HepG2 (cell line): ENCODE data around the gene SERPINB7.

Experiments used
- CTCF ChIP-seq: sonication (generic); formaldehyde crosslinking; IDR thresholded peaks from 2 replicates; pipeline ENCODE4 v1.5.0; 2020; ENCODE audit warnings: mild to moderate bottlenecking, missing genetic modification reagents, moderate library complexity
- DBP ChIP-seq: sonication (generic); formaldehyde crosslinking; IDR thresholded peaks from 2 replicates; pipeline ENCODE4 v1.4.0; 2020; ENCODE audit warnings: missing genetic modification reagents; ENCODE audit errors: not compliant biosample characterization
- DPF2 ChIP-seq: sonication (generic); formaldehyde crosslinking; IDR thresholded peaks from 2 replicates; pipeline ENCODE4 v1.4.0; 2020; ENCODE audit warnings: mild to moderate bottlenecking, low read depth, missing genetic modification reagents, borderline replicate concordance
- E2F2 ChIP-seq: sonication (generic); formaldehyde crosslinking; IDR thresholded peaks from 2 replicates; pipeline ENCODE4 v1.4.0; 2020; ENCODE audit warnings: missing genetic modification reagents, borderline replicate concordance
- EZH2 ChIP-seq: conservative IDR thresholded peaks from 2 replicates; pipeline ENCODE4 v1.6.1; 2012; ENCODE audit warnings: mild to moderate bottlenecking, low read depth, low read length, moderate library complexity
- PHF8 ChIP-seq: sonication (generic); formaldehyde crosslinking; IDR thresholded peaks from 2 replicates; pipeline ENCODE4 v1.5.0; 2020; ENCODE audit warnings: missing genetic modification reagents
- RFX5 ChIP-seq: IDR thresholded peaks from 2 replicates; pipeline ENCODE4 v1.6.1; 2011; ENCODE audit warnings: low read depth, low read length, improper control_type of control experiment
- USF2 ChIP-seq, 2 experiments: sonication (generic) in 1 of 2; formaldehyde crosslinking in 1 of 2; IDR thresholded peaks; 2 replicates each; pipeline versions ENCODE4 v1.5.1 to v1.6.1; 2011 to 2020; ENCODE audit warnings: borderline replicate concordance in 1 of 2, low read depth in 1 of 2, low read length in 1 of 2, mild to moderate bottlenecking in 1 of 2, missing genetic modification reagents in 1 of 2, moderate library complexity in 1 of 2
- ZNF407 ChIP-seq: sonication (generic); formaldehyde crosslinking; IDR thresholded peaks from one replicate; pipeline ENCODE4 v1.5.1; 2020; ENCODE audit warnings: mild to moderate bottlenecking, missing genetic modification reagents; ENCODE audit errors: not compliant biosample characterization
- ZNF607 ChIP-seq: sonication (generic); formaldehyde crosslinking; IDR thresholded peaks from 2 replicates; pipeline ENCODE4 v1.5.1; 2020; ENCODE audit warnings: missing genetic modification reagents, mild to moderate bottlenecking, borderline replicate concordance
- ZNF772 ChIP-seq: sonication (generic); formaldehyde crosslinking; IDR thresholded peaks from 2 replicates; pipeline ENCODE4 v1.5.0; 2020; ENCODE audit warnings: mild to moderate bottlenecking, missing genetic modification reagents
- ZNF788 ChIP-seq: sonication (generic); formaldehyde crosslinking; IDR thresholded peaks from 2 replicates; pipeline ENCODE4 v1.5.0; 2020; ENCODE audit warnings: mild to moderate bottlenecking, missing genetic modification reagents, borderline replicate concordance
- ZSCAN9 ChIP-seq: IDR thresholded peaks from 2 replicates; pipeline ENCODE4 v1.6.1; 2016; ENCODE audit warnings: borderline replicate concordance

GRCh38 chr18:63799189-63799588 lies 24.0 kb downstream of the SERPINB7 start:
- TF ChIP-seq CTCF (no peak), USF2 (IDR thresholded peaks at IDR 0.05; ENCODE audit: low read depth, low read length) (no peak), USF2 (CRISPR knock-in tag; IDR thresholded peaks at IDR 0.05; ENCODE audit: borderline replicate concordance) (no peak), PHF8 (no peak), ZSCAN9 (CRISPR knock-in tag) (no peak), RFX5 (no peak), DBP (CRISPR knock-in tag) (no peak), ZNF788 (CRISPR knock-in tag) (no peak), DPF2 (CRISPR knock-in tag) (no peak), ZNF772 (CRISPR knock-in tag) (no peak), EZH2 (no peak), ZNF607 (no peak), E2F2 (no peak), ZNF407 (CRISPR knock-in tag) (no peak)
